HT-29 (cell line): ENCODE measurements around the gene LCORL. TPM values are rescaled to one million over a fixed set of nuclear protein-coding genes. Genes with fewer than 3 reads are reported as not detected.

Source experiments
- total RNA-seq: library from RNA; depleted of rRNA; stranded (reverse); fragments of >200 nt; shearing (Covaris generic); gene quantifications from 2 replicates; pipeline ENCODE4 v1.2.3, GENCODE V29; 2014; rRNA removed

The LCORL gene
- total RNA-seq, 1 experiment from 2014 or later: 7.4 TPM

Other genes with a start within 250 kb of the LCORL start
- gene FAM184B, start 240.1 kb downstream of the LCORL start, total RNA-seq: not detected in 2 replicates
- 24.4 and 30.4 TPM in 2 replicates for gene DCAF16, start 211.0 kb downstream of the LCORL start, total RNA-seq
- 20.7 and 25.2 TPM in 2 replicates for gene NCAPG, start 210.8 kb downstream of the LCORL start, total RNA-seq